Fibroblast of lung (primary cell): Measurements from ENCODE around the gene USP11. TPM values are rescaled to one million over a fixed set of nuclear protein-coding genes. Genes with fewer than 3 reads are reported as not detected.

ENCODE experiments used
- DNase-seq, 2 donors: peaks; one replicate each; pipeline versions ENCODE4 v3.0.0 to v3.0.0-alpha.2; 2010; ENCODE audit warnings: low read depth in 2 of 2
- H2AFZ ChIP-seq: 2 replicates; pipeline ENCODE4 v1.5.1; 2012; ENCODE audit warnings: low read length, control low read depth, inconsistent platforms
- H3K27ac ChIP-seq: 2 replicates; pipeline ENCODE4 v1.5.1; 2011; ENCODE audit warnings: low read length, control low read depth; ENCODE audit not compliant: insufficient read depth
- H3K27me3 ChIP-seq: 2 replicates; pipeline ENCODE4 v1.5.1; 2011; ENCODE audit warnings: mild to moderate bottlenecking, low read length; ENCODE audit not compliant: control insufficient read depth, insufficient read depth
- H3K36me3 ChIP-seq: 2 replicates; pipeline ENCODE4 v1.5.1; 2011; ENCODE audit warnings: low read length; ENCODE audit not compliant: control insufficient read depth, insufficient read depth
- H3K4me1 ChIP-seq: 2 replicates; pipeline ENCODE4 v1.5.1; 2011; ENCODE audit warnings: low read length; ENCODE audit not compliant: control insufficient read depth, insufficient read depth; ENCODE audit errors: extremely low read depth
- H3K4me2 ChIP-seq: 2 replicates; pipeline ENCODE4 v1.5.1; 2011; ENCODE audit warnings: low read length, control low read depth; ENCODE audit not compliant: insufficient read depth; ENCODE audit errors: extremely low read depth
- H3K4me3 ChIP-seq, 4 experiments: fragments of 200-600 bp in 1 of 4; sonication (generic) in 1 of 4; replicated peaks in 1 of 4; 2 replicates each; pipeline ENCODE4 v1.5.1; 2011 to 2016; ENCODE audit warnings: low read length in 4 of 4, low read depth in 3 of 4, mild to moderate bottlenecking in 3 of 4, control low read depth in 2 of 4, inconsistent platforms in 1 of 4, mixed read lengths in 1 of 4; ENCODE audit not compliant: insufficient read depth in 1 of 4; ENCODE audit errors: control extremely low read depth in 1 of 4
- H3K79me2 ChIP-seq: 2 replicates; pipeline ENCODE4 v1.5.1; 2012; ENCODE audit warnings: mild to moderate bottlenecking, low read length, inconsistent platforms; ENCODE audit not compliant: control insufficient read depth, insufficient read depth
- H3K9ac ChIP-seq: 2 replicates; pipeline ENCODE4 v1.5.1; 2011; ENCODE audit warnings: mild to moderate bottlenecking, low read length, control low read depth; ENCODE audit not compliant: insufficient read depth
- H3K9me3 ChIP-seq: 2 replicates; pipeline ENCODE4 v1.5.1; 2012; ENCODE audit warnings: low read depth, low read length; ENCODE audit not compliant: control insufficient read depth, insufficient read depth
- H4K20me1 ChIP-seq: 2 replicates; pipeline ENCODE4 v1.5.1; 2011; ENCODE audit warnings: low read length; ENCODE audit not compliant: control insufficient read depth, insufficient read depth; ENCODE audit errors: extremely low read depth
- CTCF ChIP-seq, 2 donors: IDR thresholded peaks in 1 of 2; conservative IDR thresholded peaks in 1 of 2; 1 replicate in 1 of 2; 2 replicates in 1 of 2; pipeline ENCODE4 v1.5.1; 2011 to 2012; ENCODE audit warnings: low read length in 2 of 2, control low read depth in 1 of 2, inconsistent platforms in 1 of 2, low read depth in 1 of 2, mild to moderate bottlenecking in 1 of 2
- EZH2 ChIP-seq: IDR thresholded peaks from 2 replicates; pipeline ENCODE4 v1.5.1; 2012; ENCODE audit warnings: low read length, control low read depth, mild to moderate bottlenecking; ENCODE audit errors: missing control alignments
- polyA plus RNA-seq, 2 donors: library from polyadenylated mRNA; depleted of rRNA in 1 of 2; stranded (reverse) in 1 of 2; unstranded in 1 of 2; fragments of >200 nt; gene quantifications; 2 replicates each; pipeline ENCODE4 v1.2.1, GENCODE V29; 2011 to 2012; ENCODE audit warnings: missing spikeins in 1 of 2
- total RNA-seq: library from RNA; depleted of rRNA; stranded (reverse); fragments of >200 nt; gene quantifications from 2 replicates; pipeline ENCODE4 v1.2.1, GENCODE V29; 2014

USP11 gene
- total and polyA plus RNA-seq, 2 donors (not counting 1 experiment from before 2014, with no cell fraction given), result 24.6 to 47.9 TPM

GRCh38 chrX:47206316-47206715 lies 26.5 kb upstream of the USP11 start:
- TF ChIP-seq CTCF (conservative IDR thresholded peaks at IDR 0.05 in 1 of 2, IDR thresholded peaks at IDR 0.05 in 1 of 2; ENCODE audit: low read depth in 1 of 2, low read length in 2 of 2), result no peak
- TF ChIP-seq EZH2, result no peak
- no peak overlapping the region for H3K9ac ChIP-seq
- H3K4me2 ChIP-seq, result no peak overlapping the region
- H3K36me3 ChIP-seq, result peaks cover 52% of the 10 kb centered on the region
- DNase-seq, result peak in 1 of 2 donors; percentile 51
- H3K4me3 ChIP-seq, result no peak overlapping the region
- H4K20me1 ChIP-seq, result no peaks in the 10 kb centered on the region
- H2AFZ ChIP-seq, result no peak overlapping the region
- peaks cover 3% of the 10 kb centered on the region for H3K79me2 ChIP-seq
- H3K27ac ChIP-seq, result no peak overlapping the region
- H3K4me1 ChIP-seq, result no peaks in the 10 kb centered on the region
- H3K27me3 ChIP-seq, result no peaks in the 10 kb centered on the region
- H3K9me3 ChIP-seq, result no peaks in the 10 kb centered on the region

- Histone ChIP-seq H3K4me1 (no peaks in the 10 kb centered on the region), H4K20me1 (no peaks in the 10 kb centered on the region), H3K27ac (no peak overlapping the region), H3K9ac (no peak overlapping the region), H3K36me3 (peaks cover 49% of the 10 kb centered on the region), H2AFZ (no peak overlapping the region), H3K4me3 (no peak overlapping the region), H3K27me3 (no peaks in the 10 kb centered on the region), H3K4me2 (no peak overlapping the region), H3K9me3 (no peaks in the 10 kb centered on the region), H3K79me2 (no peaks in the 10 kb centered on the region)
- TF ChIP-seq EZH2 (no peak), CTCF (conservative IDR thresholded peaks at IDR 0.05 in 1 of 2, IDR thresholded peaks at IDR 0.05 in 1 of 2; ENCODE audit: low read depth in 1 of 2, low read length in 2 of 2) (no peak)
- DNase-seq, result no peak
These were observed 24.7 kb upstream of the USP11 start for GRCh38 chrX:47208108-47208507.

DNA sequence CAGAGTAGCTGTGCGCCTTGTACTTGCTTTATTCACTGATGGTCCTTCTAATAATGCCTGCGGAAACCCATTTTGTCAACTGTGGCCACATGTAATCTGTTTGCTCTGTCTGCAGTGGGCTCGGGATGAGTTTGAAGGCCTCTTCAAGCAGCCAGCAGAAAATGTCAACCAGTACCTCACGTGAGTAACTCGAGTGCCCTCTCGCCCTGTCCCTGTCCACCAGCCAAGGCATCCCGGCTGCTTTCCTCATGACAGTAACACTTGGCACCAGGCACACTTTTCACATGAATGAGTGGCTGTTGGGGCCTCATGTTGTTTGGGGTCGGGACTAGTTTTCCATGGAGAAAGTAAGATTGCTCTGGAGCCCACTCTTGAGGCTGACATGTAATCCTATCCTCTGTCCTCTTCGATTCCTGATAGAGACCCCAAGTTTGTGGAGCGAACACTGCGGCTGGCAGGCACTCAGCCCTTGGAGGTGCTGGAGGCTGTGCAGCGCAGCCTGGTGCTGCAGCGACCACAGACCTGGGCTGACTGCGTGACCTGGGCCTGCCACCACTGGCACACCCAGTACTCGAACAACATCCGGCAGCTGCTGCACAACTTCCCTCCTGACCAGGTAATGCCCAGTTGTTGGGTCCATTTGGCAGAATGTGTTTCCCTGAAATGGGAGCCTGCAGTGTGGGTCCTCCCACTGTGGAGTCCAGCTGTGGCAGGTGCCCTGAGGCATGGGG lies 23.1 kb upstream of the USP11 start:
- DNase-seq, result no peak
- H3K36me3 ChIP-seq, result peaks cover 50% of the 10 kb centered on the region

More for the DNA sequence above, 23.1 kb upstream of the USP11 start:
- no peak overlapping the region for H3K4me3 ChIP-seq
- H3K79me2 ChIP-seq, result no peaks in the 10 kb centered on the region
- H3K27me3 ChIP-seq, result no peaks in the 10 kb centered on the region
- H2AFZ ChIP-seq, result no peak overlapping the region
- H3K9me3 ChIP-seq, result no peaks in the 10 kb centered on the region
- no peak overlapping the region for H3K27ac ChIP-seq
- no peaks in the 10 kb centered on the region for H3K4me1 ChIP-seq
- H4K20me1 ChIP-seq, result no peaks in the 10 kb centered on the region
- H3K9ac ChIP-seq, result no peak overlapping the region
- TF ChIP-seq CTCF (conservative IDR thresholded peaks at IDR 0.05 in 1 of 2, IDR thresholded peaks at IDR 0.05 in 1 of 2; ENCODE audit: low read depth in 1 of 2, low read length in 2 of 2), result no peak
- TF ChIP-seq EZH2, result no peak
- no peak overlapping the region for H3K4me2 ChIP-seq
